GM12878 (cell line): ENCODE measurements around the gene CACNA2D1. TPM values are rescaled to one million over a fixed set of nuclear protein-coding genes. Genes with fewer than 3 reads are reported as not detected.

Experiments
- ATAC-seq: fragments of 200-7000 bp; cut with Tn5 transposase; 3 replicates; pipeline ENCODE4 v1.9.1; 2020; ENCODE audit warnings: mild to moderate bottlenecking, moderate library complexity
- BruUV-seq: library from RNA; stranded (reverse); fragments of 400-500 nt; replicated peaks from 2 replicates; lab custom pipeline; 2021; lab: Mats Ljungman, UMichigan
- CTCF ChIA-PET: fragments of 300-600 bp; sonication (Branson Sonifier 250); formaldehyde crosslinking; extraction: SDS; loops from one replicate; lab custom pipeline; 2021; ENCODE audit warnings: inconsistent platforms; lab: Yijun Ruan, JAX
- POLR2A ChIA-PET: fragments of 350-600 bp; formaldehyde crosslinking; extraction: SDS; loops from one replicate; lab custom pipeline; 2021; ENCODE audit warnings: inconsistent platforms; lab: Charles Lee
- RAD21 ChIA-PET: fragments of 300-600 bp; sonication (Branson Sonifier 250); formaldehyde crosslinking; loops from one replicate; lab custom pipeline; 2023; ENCODE audit warnings: antibody characterized with exemption; ENCODE audit not compliant: unreplicated experiment; lab: Charles Lee
- SMC1A ChIA-PET: fragments of 300-600 bp; sonication (Branson Sonifier 250); formaldehyde crosslinking; loops from one replicate; lab custom pipeline; 2023; ENCODE audit not compliant: unreplicated experiment, uncharacterized antibody; lab: Charles Lee
- DNase-seq: peaks from one replicate; pipeline ENCODE4 v3.0.0-alpha.2; 2011; ENCODE audit warnings: low read depth, low spot score
- FAIRE-seq: peaks from 3 replicates; lab custom pipeline; 2011; peaks lifted over from hg19 to GRCh38; lab: Jason Lieb, UNC
- H2AFZ ChIP-seq: 2 replicates; pipeline ENCODE4 v1.6.0; 2011; ENCODE audit warnings: low read depth, low read length, control low read depth; ENCODE audit not compliant: control insufficient read depth
- H3K27ac ChIP-seq: 2 replicates; pipeline ENCODE4 v1.5.1; 2011; ENCODE audit warnings: control low read depth; ENCODE audit not compliant: control insufficient read depth, insufficient read depth
- H3K27me3 ChIP-seq, 2 experiments: replicated peaks in 1 of 2; 2 replicates each; pipeline versions ENCODE4 v1.6.0 to v1.6.1; 2011; ENCODE audit warnings: low read length in 1 of 2; ENCODE audit not compliant: control insufficient read depth in 2 of 2, insufficient read depth in 2 of 2
- H3K36me3 ChIP-seq, 2 experiments: 2 replicates each; pipeline ENCODE4 v1.5.1; 2011; ENCODE audit warnings: low read length in 1 of 2; ENCODE audit not compliant: control insufficient read depth in 2 of 2, insufficient read depth in 2 of 2
- H3K4me1 ChIP-seq: 2 replicates; pipeline ENCODE4 v1.6.1; 2011; ENCODE audit warnings: mild to moderate bottlenecking, low read length, moderate library complexity, mixed read lengths; ENCODE audit not compliant: control insufficient read depth, insufficient read depth
- H3K4me2 ChIP-seq: 2 replicates; pipeline ENCODE4 v1.6.0; 2011; ENCODE audit warnings: control low read depth; ENCODE audit not compliant: control insufficient read depth, insufficient read depth
- H3K4me3 ChIP-seq: fragments of 200-600 bp; sonication (generic); 2 replicates; pipeline ENCODE4 v1.5.1; 2016
- H3K79me2 ChIP-seq: 2 replicates; pipeline ENCODE4 v1.6.0; 2011; ENCODE audit warnings: low read length; ENCODE audit not compliant: control insufficient read depth, insufficient read depth
- H3K9ac ChIP-seq: 2 replicates; pipeline ENCODE4 v1.8.0; 2011; ENCODE audit warnings: low read length, control low read depth, mixed read lengths; ENCODE audit not compliant: control insufficient read depth, insufficient read depth
- H3K9me3 ChIP-seq: replicated peaks from 3 replicates; pipeline ENCODE4 v1.5.1; 2011; ENCODE audit warnings: mild to moderate bottlenecking, low read length; ENCODE audit not compliant: control insufficient read depth, insufficient read depth
- H4K20me1 ChIP-seq: 2 replicates; pipeline ENCODE4 v1.6.0; 2011; ENCODE audit not compliant: control insufficient read depth, insufficient read depth
- ASH2L ChIP-seq: fragments of 300-600, 200-600 bp; sonication (generic); IDR thresholded peaks from 2 replicates; pipeline ENCODE4 v1.6.1; 2017; ENCODE audit warnings: low read depth, mild to moderate bottlenecking, borderline replicate concordance
- ATF7 ChIP-seq: fragments of 450-650 bp; IDR thresholded peaks from 2 replicates; pipeline ENCODE4 v1.6.1; 2016; ENCODE audit warnings: low read depth, mild to moderate bottlenecking
- BMI1 ChIP-seq: fragments of 450-650 bp; IDR thresholded peaks from 2 replicates; pipeline ENCODE4 v1.6.1; 2016; ENCODE audit warnings: mild to moderate bottlenecking, moderate library complexity, borderline replicate concordance
- CBX3 ChIP-seq: fragments of 200-600 bp; sonication (generic); IDR thresholded peaks from 2 replicates; pipeline ENCODE4 v1.6.1; 2016; ENCODE audit warnings: low read depth, borderline replicate concordance
- GATAD2B ChIP-seq: fragments of 450-650 bp; conservative IDR thresholded peaks from 2 replicates; pipeline ENCODE4 v1.6.1; 2017; ENCODE audit warnings: low read depth, mild to moderate bottlenecking, moderate library complexity
- HCFC1 ChIP-seq: fragments of 150-350 bp; IDR thresholded peaks from 2 replicates; pipeline ENCODE4 v1.6.1; 2014; ENCODE audit warnings: low read length
- KAT2A ChIP-seq: conservative IDR thresholded peaks from 2 replicates; pipeline ENCODE4 v1.6.1; 2011; ENCODE audit warnings: low read depth, low read length; ENCODE audit not compliant: control insufficient read depth
- PAX5 ChIP-seq: IDR thresholded peaks from 2 replicates; pipeline ENCODE4 v1.6.1; 2011; ENCODE audit warnings: low read depth, low read length, borderline replicate concordance
- RBBP5 ChIP-seq: fragments of 200-600 bp; sonication (generic); conservative IDR thresholded peaks from 2 replicates; pipeline ENCODE4 v1.6.1; 2016
- SMAD5 ChIP-seq: IDR thresholded peaks from 2 replicates; pipeline ENCODE4 v1.6.1; 2016; ENCODE audit warnings: antibody characterized with exemption, low read depth
- SMARCA5 ChIP-seq: fragments of 450-650 bp; IDR thresholded peaks from 2 replicates; pipeline ENCODE4 v1.6.1; 2017; ENCODE audit warnings: mild to moderate bottlenecking
- SP1 ChIP-seq: IDR thresholded peaks from one replicate; pipeline ENCODE4 v1.6.1; 2011; ENCODE audit warnings: low read depth, low read length
- TAF1 ChIP-seq: IDR thresholded peaks from 2 replicates; pipeline ENCODE4 v1.6.1; 2011; ENCODE audit warnings: mild to moderate bottlenecking, low read depth, low read length, borderline replicate concordance
- YBX1 ChIP-seq: fragments of 450-650 bp; IDR thresholded peaks from 2 replicates; pipeline ENCODE4 v1.6.1; 2016; ENCODE audit warnings: antibody characterized with exemption
- ZNF274 ChIP-seq: IDR thresholded peaks from one replicate; pipeline ENCODE4 v1.8.0; 2011; ENCODE audit not compliant: insufficient read length, insufficient read depth
- WGBS: methylation state at CpG from one replicate; pipeline ENCODE4 v1.1.6; 2016; ENCODE audit warnings: low lambda C conversion rate; ENCODE audit not compliant: insufficient replicate concordance, insufficient coverage; ENCODE audit errors: missing lambda C conversion rate; 5-methylcytosine and 5-hydroxymethylcytosine counted together
- in situ Hi-C: fragments of 300-500 bp; cut with MboI; formaldehyde crosslinking; loops from 9 replicates; pipeline ENCODE4 v1.14.3; 2018; ENCODE audit warnings: mixed read lengths
- intact Hi-C: fragments of 100-400 bp; cut with micrococcal nuclease; formaldehyde crosslinking; loops from one replicate; pipeline ENCODE4 v1.14.2; 2022; ENCODE audit not compliant: unreplicated experiment
- polyA plus RNA-seq, 11 experiments: library from polyadenylated mRNA; depleted of rRNA in 4 of 11; unstranded in 6 of 11; stranded (reverse) in 5 of 11; fragments of >200 nt; fragmentation: Nextera tagmentation in 4 of 11; fragmentation: Illumina TruSeq in 1 of 11; extraction: Ambion mirVana in 4 of 11; extraction: Trizol in 1 of 11; gene quantifications; 1 replicate in 1 of 11; 2 replicates in 10 of 11; pipeline versions ENCODE4 v1.2.1 to v1.2.3, GENCODE V29; 2011 to 2016; ENCODE audit warnings: inconsistent platforms in 2 of 11, missing spikeins in 2 of 11, low read depth in 1 of 11
- total RNA-seq, 4 experiments: library from RNA; depleted of rRNA in 3 of 4; stranded (reverse); fragments of >200 nt in 3 of 4; fragmentation: Illumina TruSeq in 1 of 4; extraction: Trizol in 1 of 4; gene quantifications; 2 replicates each; pipeline versions ENCODE4 v1.2.1 to v1.2.3, GENCODE V29; 2013 to 2021
- TF ChIP-seq, protein P1 (sequence below): fragments of 450-650 bp; IDR thresholded peaks from 2 replicates; pipeline ENCODE4 v1.6.1; 2017; ENCODE audit warnings: mild to moderate bottlenecking, moderate library complexity
- TF ChIP-seq, protein P2 (sequence below): IDR thresholded peaks from 2 replicates; pipeline ENCODE4 v1.6.1; 2012; ENCODE audit warnings: low read depth, low read length, improper control_type of control experiment
- TF ChIP-seq, protein P3 (sequence below): IDR thresholded peaks from 2 replicates; pipeline ENCODE4 v1.6.1; 2012; ENCODE audit warnings: low read length, inconsistent platforms

The CACNA2D1 gene
- total and polyA plus RNA-seq, 10 of the 15 experiments (the other 5 are each of a cell fraction or from before 2014, with no cell fraction given) = 0.14 to 14.8 (median 0.97) TPM

DNA sequence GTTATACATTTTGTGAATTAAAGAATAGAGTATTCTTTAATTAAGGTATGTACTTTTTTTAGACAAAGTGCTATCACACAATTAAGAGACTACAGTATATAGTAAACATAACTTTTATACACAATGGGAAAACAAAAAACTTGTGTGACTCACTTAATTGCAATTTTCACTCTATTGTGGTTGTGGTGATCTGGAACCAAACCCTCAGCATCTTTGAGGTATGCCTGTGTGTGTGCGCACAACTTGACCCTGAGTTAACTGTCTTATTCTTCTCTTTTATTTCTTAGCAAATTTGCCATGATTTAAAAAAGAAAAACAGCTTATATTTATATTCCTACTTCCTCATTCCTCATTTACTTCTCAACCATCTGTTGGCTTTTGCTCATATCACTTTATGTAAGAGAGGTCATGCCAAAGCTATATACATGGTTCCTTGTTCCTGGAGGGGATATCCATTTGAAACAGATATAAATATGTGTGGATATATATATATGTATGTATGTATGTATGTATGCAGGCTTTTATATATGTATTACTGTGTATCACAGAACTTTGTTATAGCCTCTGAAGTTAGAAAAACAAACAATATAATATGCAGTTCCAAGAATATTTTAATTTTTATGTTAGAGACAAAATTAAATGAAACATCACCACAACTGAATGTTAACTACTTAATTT is 414.2 kb downstream of the CACNA2D1 start:
- Histone ChIP-seq H3K79me2 (no peaks in the 10 kb centered on the region), H4K20me1 (no peaks in the 10 kb centered on the region), H3K4me3 (no peak overlapping the region), H2AFZ (no peak overlapping the region), H3K36me3 (no peaks in the 10 kb centered on the region), H3K27me3 (no peaks in the 10 kb centered on the region), H3K27ac (no peak overlapping the region), H3K9ac (no peak overlapping the region), H3K4me1 (no peaks in the 10 kb centered on the region), H3K4me2 (no peak overlapping the region), H3K9me3 (no peaks in the 10 kb centered on the region)
- WGBS = 32% methylated on average over 1 of the region's 1 CpG
- ChIA-PET RAD21 (interaction anchor here (1.1 to 1.4 kb wide), 2 partner anchors 13 to 530 kb away, joined by 3 to 4 read pairs; no protein-coding TSS in a partner anchor), SMC1A (interaction anchor here (0.7 to 2.1 kb wide), 3 partner anchors 9 to 578 kb away, joined by 3 to 13 read pairs (median 3); no protein-coding TSS in a partner anchor), CTCF (interaction anchor here (1.1 to 1.9 kb wide), 3 partner anchors 14 to 530 kb away, joined by 3 to 5 read pairs (median 3); no protein-coding TSS in a partner anchor), POLR2A (no interaction called here)
- ATAC-seq = no peak
- intact Hi-C loops = no loop called here
- DNase-seq = no peak
- in situ Hi-C loops = no loop called here
- FAIRE-seq = no peak
- no TSS peak for BruUV-seq
- no peak for TF ChIP-seq TAF1
- no peak for TF ChIP-seq KAT2A
- no peak for TF ChIP-seq RBBP5
- no peak for TF ChIP-seq YBX1
- TF ChIP-seq SMARCA5 = no peak
- no peak for TF ChIP-seq ZNF274
- no peak for TF ChIP-seq SMAD5
- no peak for TF ChIP-seq CBX3
- no peak for TF ChIP-seq GATAD2B
- TF ChIP-seq ASH2L = no peak
- TF ChIP-seq, protein P1, sequence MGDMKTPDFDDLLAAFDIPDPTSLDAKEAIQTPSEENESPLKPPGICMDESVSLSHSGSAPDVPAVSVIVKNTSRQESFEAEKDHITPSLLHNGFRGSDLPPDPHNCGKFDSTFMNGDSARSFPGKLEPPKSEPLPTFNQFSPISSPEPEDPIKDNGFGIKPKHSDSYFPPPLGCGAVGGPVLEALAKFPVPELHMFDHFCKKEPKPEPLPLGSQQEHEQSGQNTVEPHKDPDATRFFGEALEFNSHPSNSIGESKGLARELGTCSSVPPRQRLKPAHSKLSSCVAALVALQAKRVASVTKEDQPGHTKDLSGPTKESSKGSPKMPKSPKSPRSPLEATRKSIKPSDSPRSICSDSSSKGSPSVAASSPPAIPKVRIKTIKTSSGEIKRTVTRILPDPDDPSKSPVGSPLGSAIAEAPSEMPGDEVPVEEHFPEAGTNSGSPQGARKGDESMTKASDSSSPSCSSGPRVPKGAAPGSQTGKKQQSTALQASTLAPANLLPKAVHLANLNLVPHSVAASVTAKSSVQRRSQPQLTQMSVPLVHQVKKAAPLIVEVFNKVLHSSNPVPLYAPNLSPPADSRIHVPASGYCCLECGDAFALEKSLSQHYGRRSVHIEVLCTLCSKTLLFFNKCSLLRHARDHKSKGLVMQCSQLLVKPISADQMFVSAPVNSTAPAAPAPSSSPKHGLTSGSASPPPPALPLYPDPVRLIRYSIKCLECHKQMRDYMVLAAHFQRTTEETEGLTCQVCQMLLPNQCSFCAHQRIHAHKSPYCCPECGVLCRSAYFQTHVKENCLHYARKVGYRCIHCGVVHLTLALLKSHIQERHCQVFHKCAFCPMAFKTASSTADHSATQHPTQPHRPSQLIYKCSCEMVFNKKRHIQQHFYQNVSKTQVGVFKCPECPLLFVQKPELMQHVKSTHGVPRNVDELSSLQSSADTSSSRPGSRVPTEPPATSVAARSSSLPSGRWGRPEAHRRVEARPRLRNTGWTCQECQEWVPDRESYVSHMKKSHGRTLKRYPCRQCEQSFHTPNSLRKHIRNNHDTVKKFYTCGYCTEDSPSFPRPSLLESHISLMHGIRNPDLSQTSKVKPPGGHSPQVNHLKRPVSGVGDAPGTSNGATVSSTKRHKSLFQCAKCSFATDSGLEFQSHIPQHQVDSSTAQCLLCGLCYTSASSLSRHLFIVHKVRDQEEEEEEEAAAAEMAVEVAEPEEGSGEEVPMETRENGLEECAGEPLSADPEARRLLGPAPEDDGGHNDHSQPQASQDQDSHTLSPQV = no peak
- TF ChIP-seq ATF7 = no peak
- TF ChIP-seq, protein P2, sequence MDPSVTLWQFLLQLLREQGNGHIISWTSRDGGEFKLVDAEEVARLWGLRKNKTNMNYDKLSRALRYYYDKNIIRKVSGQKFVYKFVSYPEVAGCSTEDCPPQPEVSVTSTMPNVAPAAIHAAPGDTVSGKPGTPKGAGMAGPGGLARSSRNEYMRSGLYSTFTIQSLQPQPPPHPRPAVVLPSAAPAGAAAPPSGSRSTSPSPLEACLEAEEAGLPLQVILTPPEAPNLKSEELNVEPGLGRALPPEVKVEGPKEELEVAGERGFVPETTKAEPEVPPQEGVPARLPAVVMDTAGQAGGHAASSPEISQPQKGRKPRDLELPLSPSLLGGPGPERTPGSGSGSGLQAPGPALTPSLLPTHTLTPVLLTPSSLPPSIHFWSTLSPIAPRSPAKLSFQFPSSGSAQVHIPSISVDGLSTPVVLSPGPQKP = no peak
- no peak for TF ChIP-seq SP1
- no peak for TF ChIP-seq PAX5
- TF ChIP-seq, protein P3, sequence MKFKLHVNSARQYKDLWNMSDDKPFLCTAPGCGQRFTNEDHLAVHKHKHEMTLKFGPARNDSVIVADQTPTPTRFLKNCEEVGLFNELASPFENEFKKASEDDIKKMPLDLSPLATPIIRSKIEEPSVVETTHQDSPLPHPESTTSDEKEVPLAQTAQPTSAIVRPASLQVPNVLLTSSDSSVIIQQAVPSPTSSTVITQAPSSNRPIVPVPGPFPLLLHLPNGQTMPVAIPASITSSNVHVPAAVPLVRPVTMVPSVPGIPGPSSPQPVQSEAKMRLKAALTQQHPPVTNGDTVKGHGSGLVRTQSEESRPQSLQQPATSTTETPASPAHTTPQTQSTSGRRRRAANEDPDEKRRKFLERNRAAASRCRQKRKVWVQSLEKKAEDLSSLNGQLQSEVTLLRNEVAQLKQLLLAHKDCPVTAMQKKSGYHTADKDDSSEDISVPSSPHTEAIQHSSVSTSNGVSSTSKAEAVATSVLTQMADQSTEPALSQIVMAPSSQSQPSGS = no peak
- TF ChIP-seq HCFC1 = no peak
- TF ChIP-seq BMI1 = no peak
